ENCODE data around the gene PDGFA. TPM values are rescaled to one million over a fixed set of nuclear protein-coding genes. Genes with fewer than 3 reads are reported as not detected.

PDGFA gene
- total and polyA plus RNA-seq, 8 donors: 11.1 to 93.0 (median 41.8) TPM

GRCh38 chr7:462173-463103 lies 57.2 kb downstream of the PDGFA start:
- DNase-seq: no peak
- no peak overlapping the region for H3K27ac ChIP-seq
- no peak for TF ChIP-seq POLR2A (IDR thresholded peaks at IDR 0.05)
- no peak for TF ChIP-seq POLR2AphosphoS5 (IDR thresholded peaks at IDR 0.05)
- TF ChIP-seq CTCF (IDR thresholded peaks at IDR 0.05): no peak
- TF ChIP-seq EP300 (IDR thresholded peaks at IDR 0.05): no peak
- H3K4me1 ChIP-seq: peaks cover 3 to 18% (median 11%) of the 10 kb centered on the region in 4 donors
- H3K36me3 ChIP-seq: no peaks in the 10 kb centered on the region
- no peak overlapping the region for H3K4me3 ChIP-seq
- no peaks in the 10 kb centered on the region for H3K27me3 ChIP-seq
- WGBS, 5 donors: 90 to 93% (median 91%) methylated on average over 30 to 49 of the region's 49 CpGs
- H3K9me3 ChIP-seq: no peaks in the 10 kb centered on the region
- intact Hi-C loops (cut with DNase I; ENCODE audit: low total_unique reads): no loop called here

GRCh38 chr7:461453-462172 lies 58.0 kb downstream of the PDGFA start:
- Histone ChIP-seq H3K27ac (no peak overlapping the region), H3K4me3 (no peak overlapping the region), H3K4me1 (peaks cover 3 to 18% (median 11%) of the 10 kb centered on the region in 4 donors), H3K36me3 (no peaks in the 10 kb centered on the region), H3K9me3 (no peaks in the 10 kb centered on the region), H3K27me3 (no peaks in the 10 kb centered on the region)
- no peak for DNase-seq
- intact Hi-C loops (cut with DNase I; ENCODE audit: low total_unique reads): no loop called here
- TF ChIP-seq EP300 (IDR thresholded peaks at IDR 0.05) (no peak), CTCF (IDR thresholded peaks at IDR 0.05) (no peak), POLR2AphosphoS5 (IDR thresholded peaks at IDR 0.05) (no peak), POLR2A (IDR thresholded peaks at IDR 0.05) (no peak)
- WGBS, 5 donors: 81 to 90% (median 87%) methylated on average over 25 to 29 of the region's 29 CpGs

DNA sequence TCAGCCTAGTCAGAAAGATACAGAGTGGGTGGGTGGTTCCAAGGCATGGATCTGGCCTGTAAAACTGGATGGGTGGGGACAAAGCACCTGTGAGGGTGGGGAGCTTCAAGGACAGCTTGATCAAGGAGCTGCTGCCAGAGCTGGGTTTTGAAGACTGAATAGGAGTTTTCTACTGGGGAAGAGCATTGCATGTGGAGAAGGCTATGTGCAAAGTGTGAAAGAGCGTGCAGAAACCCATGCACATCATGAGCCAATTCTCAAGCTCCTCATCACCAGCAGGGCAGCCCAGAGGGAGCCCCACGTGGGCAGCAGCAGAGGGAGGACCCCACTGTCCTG lies 58.6 kb downstream of the PDGFA start:
- H3K4me3 ChIP-seq: no peak overlapping the region
- peaks cover 3 to 18% (median 11%) of the 10 kb centered on the region in 4 donors for H3K4me1 ChIP-seq
- H3K9me3 ChIP-seq: no peaks in the 10 kb centered on the region
- H3K27me3 ChIP-seq: no peaks in the 10 kb centered on the region
- WGBS, 5 donors: 54 to 100% (median 72%) methylated on average over 1 to 2 of the region's 2 CpGs
- H3K27ac ChIP-seq: no peak overlapping the region
- H3K36me3 ChIP-seq: no peaks in the 10 kb centered on the region
- no peak for DNase-seq
- TF ChIP-seq POLR2AphosphoS5 (IDR thresholded peaks at IDR 0.05): no peak
- TF ChIP-seq EP300 (IDR thresholded peaks at IDR 0.05): no peak
- no peak for TF ChIP-seq CTCF (IDR thresholded peaks at IDR 0.05)
- TF ChIP-seq POLR2A (IDR thresholded peaks at IDR 0.05): no peak
- intact Hi-C loops (cut with DNase I; ENCODE audit: low total_unique reads): no loop called here

DNA sequence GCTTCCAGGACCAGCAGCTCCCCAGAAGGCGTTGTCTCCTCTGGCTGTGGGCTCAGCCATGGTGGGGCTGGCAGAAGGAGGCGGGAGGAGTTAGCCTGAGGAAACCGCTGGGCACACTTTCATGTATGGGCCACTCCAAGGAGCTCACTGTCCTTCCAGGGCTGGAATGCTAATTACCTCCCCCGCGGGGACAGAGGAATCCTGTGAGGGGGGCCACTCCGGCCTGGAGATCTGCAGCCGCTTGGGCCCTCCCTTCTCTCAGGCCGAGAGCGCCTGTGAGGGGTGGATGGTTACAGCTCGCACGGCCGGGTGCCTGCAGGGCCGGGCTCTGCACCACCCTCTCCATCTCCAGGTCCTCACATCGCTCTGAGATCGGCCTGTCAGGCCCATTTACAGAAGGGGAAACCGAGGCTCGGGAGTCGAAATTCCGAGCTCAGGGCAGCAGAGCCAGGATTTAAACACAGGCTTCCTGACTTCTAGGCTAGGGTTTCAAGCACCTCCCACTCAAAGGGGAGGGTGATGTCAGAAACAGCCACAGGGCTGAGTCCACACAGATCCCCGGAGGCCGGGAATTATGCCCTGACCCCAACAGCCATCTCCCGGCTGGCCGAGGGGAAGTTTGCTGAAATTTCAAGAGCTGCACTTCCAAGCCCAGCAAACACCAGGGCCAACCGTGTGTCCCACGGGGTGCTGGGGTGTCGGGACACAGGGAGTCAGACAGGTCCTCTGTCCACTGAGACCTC lies 59.1 kb downstream of the PDGFA start:
- Histone ChIP-seq H3K27ac (peak overlapping the region in 1 of 5 donors; percentile 37), H3K4me1 (peaks cover 5 to 20% (median 14%) of the 10 kb centered on the region in 4 donors), H3K4me3 (no peak overlapping the region), H3K27me3 (peaks cover 0 to 4% (median 0%) of the 10 kb centered on the region in 3 donors), H3K9me3 (no peaks in the 10 kb centered on the region), H3K36me3 (no peaks in the 10 kb centered on the region)
- TF ChIP-seq EP300 (IDR thresholded peaks at IDR 0.05) (no peak), POLR2A (IDR thresholded peaks at IDR 0.05) (no peak), POLR2AphosphoS5 (IDR thresholded peaks at IDR 0.05) (no peak), CTCF (IDR thresholded peaks at IDR 0.05) (no peak)
- intact Hi-C loops (cut with DNase I; ENCODE audit: low total_unique reads): no loop called here
- peak in 1 of 2 donors; percentile 66 for DNase-seq
- 32 to 54% (median 50%) methylated on average over 21 to 26 of the region's 26 CpGs for WGBS, 5 donors
